GF-D8 (cell line): ENCODE measurements around the gene TMEM47.

Experiments
- DNase-seq: peaks from one replicate; lab custom pipeline; 2025; lab: John Stamatoyannopoulos, UW

The TMEM47 gene

DNA sequence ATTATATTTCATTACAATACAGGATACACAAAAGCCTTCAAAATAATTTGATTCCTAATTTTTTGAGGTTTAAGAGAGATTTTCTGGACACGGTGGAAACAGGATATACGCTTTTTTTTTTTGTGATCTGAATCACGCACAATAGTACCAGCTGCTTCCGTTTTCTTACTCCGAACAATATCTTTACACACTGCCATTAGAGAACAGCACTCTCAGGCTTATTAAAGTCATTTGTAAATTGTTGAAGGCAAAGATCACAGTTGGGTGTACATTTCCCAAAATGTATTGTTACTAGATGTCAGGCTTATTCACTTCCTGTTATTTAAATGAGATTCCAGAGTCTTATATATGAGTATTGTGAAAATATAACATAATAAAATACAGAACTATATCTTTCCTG is 71.5 kb downstream of the TMEM47 start:
- no peak for DNase-seq

- no peak for DNase-seq
These were observed 72.3 kb downstream of the TMEM47 start for GRCh38 chrX:34584781-34585180.

DNA sequence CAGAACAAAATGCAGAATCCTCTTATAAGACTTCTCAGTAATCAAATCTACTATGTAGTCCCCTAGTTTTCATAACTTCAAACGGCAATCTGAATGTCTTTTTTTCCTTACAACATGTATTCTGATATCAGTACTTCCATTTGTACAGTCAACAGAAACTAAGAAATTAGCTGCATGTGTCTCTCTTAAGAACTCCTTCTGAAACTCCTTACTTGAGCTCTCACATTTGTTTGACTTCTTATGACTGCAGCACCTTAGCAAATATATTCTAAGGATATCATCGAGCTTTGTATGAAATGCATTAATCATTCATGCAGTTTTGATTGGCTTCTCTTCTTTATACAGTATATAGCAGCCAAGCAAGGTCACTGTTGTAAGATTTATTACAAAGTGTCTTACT is 77.0 kb downstream of the TMEM47 start:
- DNase-seq = no peak

- DNase-seq = no peak
These were observed 78.8 kb downstream of the TMEM47 start for GRCh38 chrX:34578237-34578636.
